BJ (cell line): ENCODE results near the gene PLG. TPM values are rescaled to one million over a fixed set of nuclear protein-coding genes. Genes with fewer than 3 reads are reported as not detected.
"Not testable (repeated sequence)": the region's sequence is repeated elsewhere in the genome, so short reads cannot be mapped to it uniquely, and the experiment has no call there.

ENCODE experiments used
- CTCF ChIA-PET: fragments of 350-600 bp; formaldehyde crosslinking; extraction: SDS; loops from one replicate; lab custom pipeline; 2021; ENCODE audit warnings: antibody characterized with exemption, inconsistent platforms; lab: Yijun Ruan, JAX
- POLR2A ChIA-PET: fragments of 300-600 bp; sonication (Branson Sonifier 250); formaldehyde crosslinking; extraction: SDS; loops from one replicate; lab custom pipeline; 2021; ENCODE audit warnings: antibody characterized with exemption; lab: Charles Lee
- DNase-seq: peaks from one replicate; pipeline ENCODE4 v3.0.0-alpha.2; 2011; ENCODE audit warnings: low read depth
- H3K27me3 ChIP-seq: 2 replicates; pipeline ENCODE4 v1.6.0; 2011; ENCODE audit warnings: low read length; ENCODE audit not compliant: control insufficient read depth, insufficient read depth
- H3K36me3 ChIP-seq: 2 replicates; pipeline ENCODE4 v1.5.1; 2011; ENCODE audit warnings: low read length; ENCODE audit not compliant: control insufficient read depth, insufficient read depth
- H3K4me3 ChIP-seq: 2 replicates; pipeline ENCODE4 v1.5.1; 2011; ENCODE audit warnings: low read depth, mild to moderate bottlenecking, control low read depth, low read length
- CTCF ChIP-seq: IDR thresholded peaks from 2 replicates; pipeline ENCODE4 v1.5.1; 2011; ENCODE audit warnings: low read depth, mild to moderate bottlenecking, control low read depth, inconsistent platforms, low read length, moderate library complexity; ENCODE audit not compliant: insufficient read depth
- polyA plus RNA-seq: library from polyadenylated mRNA; depleted of rRNA; stranded (reverse); fragments of >200 nt; gene quantifications from 2 replicates; pipeline ENCODE4 v1.2.3, GENCODE V29; 2011

The PLG gene
- polyA plus RNA-seq, 1 experiment = not detected

- H3K36me3 ChIP-seq = no peaks in the 10 kb centered on the region
- H3K4me3 ChIP-seq = no peak overlapping the region
- ChIA-PET POLR2A (no interaction called here), CTCF (no interaction called here)
- DNase-seq = no peak
- TF ChIP-seq CTCF = no peak
- H3K27me3 ChIP-seq = no peaks in the 10 kb centered on the region
Observed at GRCh38 chr6:160781298-160781697, 79.3 kb downstream of the PLG start.

DNA sequence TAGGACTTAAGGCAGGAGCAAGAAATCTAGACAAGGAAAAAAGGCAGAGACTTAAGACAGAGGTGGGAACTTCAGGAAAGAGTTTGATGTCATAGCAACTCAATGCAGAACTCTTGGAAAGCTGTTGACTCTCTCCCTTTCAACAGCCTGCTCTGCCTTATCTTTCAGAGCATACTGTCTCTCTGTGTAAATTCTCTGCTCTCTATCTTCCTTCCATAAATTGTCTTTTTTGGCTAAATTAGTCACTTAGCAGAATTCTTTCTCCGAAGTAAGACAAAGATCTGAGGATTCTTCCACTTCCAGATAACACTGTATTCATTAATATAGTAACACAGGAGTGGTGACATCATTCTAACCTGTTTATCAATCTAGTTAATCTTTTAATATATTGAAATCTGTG is 80.2 kb downstream of the PLG start:
- POLR2A ChIA-PET = no interaction called here
- Histone ChIP-seq H3K36me3 (no peaks in the 10 kb centered on the region), H3K4me3 (no peak overlapping the region), H3K27me3 (no peaks in the 10 kb centered on the region)
- TF ChIP-seq CTCF = no peak
- CTCF ChIA-PET = no interaction called here
- DNase-seq = no peak

- no peak overlapping the region for H3K4me3 ChIP-seq
- POLR2A ChIA-PET = no interaction called here
- no peak for DNase-seq
- H3K36me3 ChIP-seq = no peaks in the 10 kb centered on the region
- TF ChIP-seq CTCF = no peak
- no peaks in the 10 kb centered on the region for H3K27me3 ChIP-seq
- CTCF ChIA-PET = no interaction called here
Observed at GRCh38 chr6:160783741-160784140, 81.7 kb downstream of the PLG start.

- POLR2A ChIA-PET, H3K27me3 ChIP-seq, H3K4me3 ChIP-seq, H3K36me3 ChIP-seq, CTCF ChIA-PET, DNase-seq: not testable (repeated sequence)
Observed at GRCh38 chr6:160788126-160788525, 86.1 kb downstream of the PLG start.

DNA sequence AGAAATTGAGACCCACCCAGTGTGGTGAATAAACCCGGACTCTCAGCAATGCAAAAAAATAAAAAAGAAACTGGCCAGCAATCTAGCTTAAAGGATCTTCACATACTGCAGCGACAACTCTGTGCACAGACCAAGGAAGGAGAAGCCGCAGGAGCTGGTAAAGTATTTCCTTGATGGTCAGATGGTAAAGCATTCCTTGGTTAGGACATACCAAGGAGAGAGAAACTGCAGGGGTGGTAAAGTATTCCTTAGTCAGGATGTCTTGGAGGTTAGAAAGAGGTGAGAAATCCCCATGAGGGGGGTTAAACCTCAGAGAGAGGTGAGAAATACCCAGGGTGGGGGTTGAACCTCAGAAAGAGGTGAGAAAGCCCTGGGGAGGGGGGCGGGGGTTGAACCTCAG is 86.8 kb downstream of the PLG start:
- ChIA-PET CTCF (no interaction called here), POLR2A (no interaction called here)
- Histone ChIP-seq H3K36me3 (no peaks in the 10 kb centered on the region), H3K4me3 (no peak overlapping the region), H3K27me3 (no peaks in the 10 kb centered on the region)
- DNase-seq = no peak
- no peak for TF ChIP-seq CTCF

GRCh38 chr6:160789263-160790027 is 87.4 kb downstream of the PLG start:
- ChIA-PET CTCF (interaction anchor here (0.6 kb wide), 1 partner anchor 47 kb away, joined by 3 read pairs; no protein-coding TSS in a partner anchor), POLR2A (no interaction called here)
- DNase-seq = no peak
- no peak for TF ChIP-seq CTCF
- no peaks in the 10 kb centered on the region for H3K27me3 ChIP-seq
- no peaks in the 10 kb centered on the region for H3K36me3 ChIP-seq
- no peak overlapping the region for H3K4me3 ChIP-seq
